Immature natural killer cell (primary cell): ENCODE measurements around the gene STRN3. TPM values are rescaled to one million over a fixed set of nuclear protein-coding genes. Genes with fewer than 3 reads are reported as not detected.
"Not testable (repeated sequence)": the region's sequence is repeated elsewhere in the genome, so short reads cannot be mapped to it uniquely, and the experiment has no call there.

ENCODE experiments used
- DNase-seq, 3 donors: peaks; one replicate each; pipeline ENCODE4 v3.0.0; 2022; ENCODE audit warnings: mixed read lengths in 1 of 3
- H3K27ac Mint-ChIP-seq, 6 donors: one replicate each; pipeline ENCODE4 v1.8.0; 2020; ENCODE audit warnings: mixed read lengths in 6 of 6, mild to moderate bottlenecking in 5 of 6, inconsistent platforms in 4 of 6, moderate library complexity in 3 of 6
- H3K27me3 Mint-ChIP-seq, 3 donors: one replicate each; pipeline ENCODE4 v1.8.0; 2020 to 2021; ENCODE audit warnings: low read depth in 3 of 3, mild to moderate bottlenecking in 3 of 3, mixed read lengths in 3 of 3, moderate library complexity in 3 of 3, inconsistent platforms in 1 of 3
- H3K36me3 Mint-ChIP-seq, 3 donors: one replicate each; pipeline ENCODE4 v1.8.0; 2020; ENCODE audit warnings: mixed read lengths in 3 of 3, inconsistent platforms in 2 of 3, mild to moderate bottlenecking in 2 of 3
- H3K4me1 Mint-ChIP-seq, 2 donors: one replicate each; pipeline ENCODE4 v1.8.0; 2020; ENCODE audit warnings: inconsistent platforms in 2 of 2, mild to moderate bottlenecking in 2 of 2, mixed read lengths in 2 of 2, moderate library complexity in 1 of 2
- H3K4me3 Mint-ChIP-seq, 5 donors: one replicate each; pipeline ENCODE4 v1.8.0; 2020; ENCODE audit warnings: mild to moderate bottlenecking in 5 of 5, mixed read lengths in 5 of 5, inconsistent platforms in 3 of 5, moderate library complexity in 3 of 5
- H3K9me3 Mint-ChIP-seq, 6 donors: one replicate each; pipeline ENCODE4 v1.8.0; 2020; ENCODE audit warnings: mild to moderate bottlenecking in 6 of 6, mixed read lengths in 6 of 6, inconsistent platforms in 4 of 6, moderate library complexity in 3 of 6
- polyA plus RNA-seq, 3 donors: library from polyadenylated mRNA; unstranded; fragments of 300-500 nt; fragmentation: Illumina TruSeq; gene quantifications; one replicate each; pipeline ENCODE4 v1.2.3, GENCODE V29; 2021

STRN3 gene
- polyA plus RNA-seq, 3 donors from 2014 or later, result 2.8 to 3.7 TPM; not detected in 1

- Mint-ChIP-seq H3K27ac (no peak overlapping the region), H3K36me3 (peaks cover 0 to 8% (median 0%) of the 10 kb centered on the region in 3 donors), H3K4me1 (peaks cover 4 to 13% of the 10 kb centered on the region in 2 donors), H3K9me3 (no peaks in the 10 kb centered on the region), H3K4me3 (no peak overlapping the region), H3K27me3 (no peaks in the 10 kb centered on the region)
- DNase-seq, result no peak
These were observed 25.3 kb upstream of the STRN3 start for GRCh38 chr14:31051511-31051910.

GRCh38 chr14:31051023-31051422 is 24.8 kb upstream of the STRN3 start:
- Mint-ChIP-seq H3K36me3 (peaks cover 0 to 8% (median 0%) of the 10 kb centered on the region in 3 donors), H3K4me3 (no peak overlapping the region), H3K9me3 (no peaks in the 10 kb centered on the region), H3K4me1 (peaks cover 4 to 13% of the 10 kb centered on the region in 2 donors), H3K27ac (no peak overlapping the region), H3K27me3 (no peaks in the 10 kb centered on the region)
- no peak for DNase-seq

- no peaks in the 10 kb centered on the region for H3K9me3 Mint-ChIP-seq
- peaks cover 0 to 8% (median 0%) of the 10 kb centered on the region in 3 donors for H3K36me3 Mint-ChIP-seq
These were observed 21.3 kb upstream of the STRN3 start for GRCh38 chr14:31047503-31047902.

GRCh38 chr14:31045501-31046080 is 19.4 kb upstream of the STRN3 start:
- Mint-ChIP-seq H3K4me3 (no peak overlapping the region), H3K9me3 (no peaks in the 10 kb centered on the region), H3K27ac (no peak overlapping the region), H3K36me3 (peaks cover 0 to 8% (median 0%) of the 10 kb centered on the region in 3 donors), H3K27me3 (peaks cover 0 to 3% (median 0%) of the 10 kb centered on the region in 3 donors), H3K4me1 (peaks cover 4 to 13% of the 10 kb centered on the region in 2 donors)
- DNase-seq, result no peak

More at GRCh38 chr14:31047503-31047902, 21.3 kb upstream of the STRN3 start:
- Mint-ChIP-seq H3K4me3 (no peak overlapping the region), H3K27ac (no peak overlapping the region), H3K4me1 (peaks cover 4 to 13% of the 10 kb centered on the region in 2 donors), H3K27me3 (peaks cover 0 to 3% (median 0%) of the 10 kb centered on the region in 3 donors)
- no peak for DNase-seq

GRCh38 chr14:31043379-31043778 is 17.2 kb upstream of the STRN3 start:
- DNase-seq, result no peak
- no peak overlapping the region for H3K4me3 Mint-ChIP-seq
- peaks cover 0 to 3% (median 0%) of the 10 kb centered on the region in 3 donors for H3K27me3 Mint-ChIP-seq
- no peak overlapping the region for H3K27ac Mint-ChIP-seq
- H3K9me3 Mint-ChIP-seq, result no peaks in the 10 kb centered on the region
- peaks cover 4 to 7% of the 10 kb centered on the region in 2 donors for H3K4me1 Mint-ChIP-seq
- peaks cover 0 to 4% (median 0%) of the 10 kb centered on the region in 3 donors for H3K36me3 Mint-ChIP-seq

- H3K4me1 Mint-ChIP-seq, H3K27ac Mint-ChIP-seq, H3K9me3 Mint-ChIP-seq, H3K27me3 Mint-ChIP-seq, H3K4me3 Mint-ChIP-seq, DNase-seq, H3K36me3 Mint-ChIP-seq: not testable (repeated sequence)
These were observed 16.7 kb upstream of the STRN3 start for GRCh38 chr14:31042893-31043292.

- Mint-ChIP-seq H3K9me3 (no peaks in the 10 kb centered on the region), H3K27me3 (peaks cover 0 to 3% (median 0%) of the 10 kb centered on the region in 3 donors), H3K36me3 (peaks cover 0 to 6% (median 2%) of the 10 kb centered on the region in 3 donors), H3K4me1 (peaks cover 4 to 6% of the 10 kb centered on the region in 2 donors), H3K4me3 (no peak overlapping the region), H3K27ac (no peak overlapping the region)
- no peak for DNase-seq
These were observed 16.1 kb upstream of the STRN3 start for GRCh38 chr14:31042300-31042699.

- Mint-ChIP-seq H3K4me3 (no peak overlapping the region), H3K27ac (no peak overlapping the region), H3K4me1 (no peaks in the 10 kb centered on the region), H3K36me3 (peaks cover 0 to 6% (median 5%) of the 10 kb centered on the region in 3 donors), H3K9me3 (no peaks in the 10 kb centered on the region), H3K27me3 (peaks cover 0 to 3% (median 0%) of the 10 kb centered on the region in 3 donors)
- DNase-seq, result no peak
These were observed 12.5 kb upstream of the STRN3 start for GRCh38 chr14:31038521-31039166.

GRCh38 chr14:31037709-31038221 is 11.6 kb upstream of the STRN3 start:
- Mint-ChIP-seq H3K27me3 (no peaks in the 10 kb centered on the region), H3K9me3 (no peaks in the 10 kb centered on the region), H3K4me1 (no peaks in the 10 kb centered on the region), H3K27ac (no peak overlapping the region), H3K36me3 (peaks cover 0 to 6% (median 5%) of the 10 kb centered on the region in 3 donors), H3K4me3 (no peak overlapping the region)
- DNase-seq, result no peak

- DNase-seq, result no peak
- no peak overlapping the region for H3K4me3 Mint-ChIP-seq
- H3K9me3 Mint-ChIP-seq, result no peaks in the 10 kb centered on the region
- peaks cover 0 to 1% (median 0%) of the 10 kb centered on the region in 3 donors for H3K27me3 Mint-ChIP-seq
- peaks cover 0 to 6% (median 5%) of the 10 kb centered on the region in 3 donors for H3K36me3 Mint-ChIP-seq
- H3K4me1 Mint-ChIP-seq, result no peaks in the 10 kb centered on the region
- H3K27ac Mint-ChIP-seq, result no peak overlapping the region
These were observed 10.4 kb upstream of the STRN3 start for GRCh38 chr14:31036552-31036951.

GRCh38 chr14:31030469-31030868 is 4.3 kb upstream of the STRN3 start:
- no peaks in the 10 kb centered on the region for H3K36me3 Mint-ChIP-seq
- no peak overlapping the region for H3K27ac Mint-ChIP-seq
- no peak overlapping the region for H3K4me3 Mint-ChIP-seq
- H3K9me3 Mint-ChIP-seq, result no peaks in the 10 kb centered on the region
- H3K4me1 Mint-ChIP-seq, result peaks cover 6 to 9% of the 10 kb centered on the region in 2 donors
- DNase-seq, result no peak
- H3K27me3 Mint-ChIP-seq, result peaks cover 4 to 10% (median 5%) of the 10 kb centered on the region in 3 donors

GRCh38 chr14:31029016-31029970 is 3.1 kb upstream of the STRN3 start:
- H3K27ac Mint-ChIP-seq, result peak overlapping the region in 2 of 6 donors; percentile 44 to 64
- H3K27me3 Mint-ChIP-seq, result peaks cover 5 to 10% (median 7%) of the 10 kb centered on the region in 3 donors
- no peaks in the 10 kb centered on the region for H3K36me3 Mint-ChIP-seq
- H3K9me3 Mint-ChIP-seq, result no peaks in the 10 kb centered on the region
- H3K4me1 Mint-ChIP-seq, result peaks cover 15 to 20% of the 10 kb centered on the region in 2 donors
- no peak for DNase-seq
- H3K4me3 Mint-ChIP-seq, result peak overlapping the region in 2 of 5 donors; percentile 0 to 23

GRCh38 chr14:31027847-31028246 is 1.7 kb upstream of the STRN3 start:
- Mint-ChIP-seq H3K27ac (no peak overlapping the region), H3K4me3 (no peak overlapping the region), H3K36me3 (no peaks in the 10 kb centered on the region), H3K4me1 (peaks cover 24 to 34% of the 10 kb centered on the region in 2 donors), H3K9me3 (no peaks in the 10 kb centered on the region), H3K27me3 (peaks cover 5 to 10% (median 7%) of the 10 kb centered on the region in 3 donors)
- no peak for DNase-seq
